ENCODE results near the gene CACNG3.

Gene CACNG3

GRCh38 chr16:24214992-24215391 is 41.1 kb upstream of the CACNG3 start:
- no peak for TF ChIP-seq ZFP30 (CRISPR knock-in tag; IDR thresholded peaks at IDR 0.05)
- no peak for TF ChIP-seq PATZ1 (CRISPR knock-in tag; IDR thresholded peaks at IDR 0.05; ENCODE audit: borderline replicate concordance)
- TF ChIP-seq CSDC2 (CRISPR knock-in tag; IDR thresholded peaks at IDR 0.05) = no peak
- TF ChIP-seq TOX (CRISPR knock-in tag; IDR thresholded peaks at IDR 0.05; ENCODE audit: borderline replicate concordance) = no peak
- TF ChIP-seq ZNF70 (CRISPR knock-in tag; IDR thresholded peaks at IDR 0.05) = no peak
- TF ChIP-seq PPARA (CRISPR knock-in tag; IDR thresholded peaks at IDR 0.05; ENCODE audit: borderline replicate concordance) = no peak
- TF ChIP-seq ARNTL (CRISPR knock-in tag; IDR thresholded peaks at IDR 0.05; ENCODE audit: borderline replicate concordance, low read depth) = no peak
- TF ChIP-seq ZC3H10 (CRISPR knock-in tag; IDR thresholded peaks at IDR 0.05) = no peak
- no peak for TF ChIP-seq ZNF565 (CRISPR knock-in tag; conservative IDR thresholded peaks at IDR 0.05; ENCODE audit: low read depth)
- no peak for TF ChIP-seq ZFP3 (CRISPR knock-in tag; IDR thresholded peaks at IDR 0.05)
- TF ChIP-seq, protein P1, sequence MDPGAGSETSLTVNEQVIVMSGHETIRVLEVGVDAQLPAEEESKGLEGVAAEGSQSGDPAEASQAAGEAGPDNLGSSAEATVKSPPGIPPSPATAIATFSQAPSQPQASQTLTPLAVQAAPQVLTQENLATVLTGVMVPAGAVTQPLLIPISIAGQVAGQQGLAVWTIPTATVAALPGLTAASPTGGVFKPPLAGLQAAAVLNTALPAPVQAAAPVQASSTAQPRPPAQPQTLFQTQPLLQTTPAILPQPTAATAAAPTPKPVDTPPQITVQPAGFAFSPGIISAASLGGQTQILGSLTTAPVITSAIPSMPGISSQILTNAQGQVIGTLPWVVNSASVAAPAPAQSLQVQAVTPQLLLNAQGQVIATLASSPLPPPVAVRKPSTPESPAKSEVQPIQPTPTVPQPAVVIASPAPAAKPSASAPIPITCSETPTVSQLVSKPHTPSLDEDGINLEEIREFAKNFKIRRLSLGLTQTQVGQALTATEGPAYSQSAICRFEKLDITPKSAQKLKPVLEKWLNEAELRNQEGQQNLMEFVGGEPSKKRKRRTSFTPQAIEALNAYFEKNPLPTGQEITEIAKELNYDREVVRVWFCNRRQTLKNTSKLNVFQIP (CRISPR knock-in tag; IDR thresholded peaks at IDR 0.05; ENCODE audit: borderline replicate concordance, low read depth) = no peak
- TF ChIP-seq GLIS3 (CRISPR knock-in tag; IDR thresholded peaks at IDR 0.05) = no peak
- TF ChIP-seq ESRRG (CRISPR knock-in tag; IDR thresholded peaks at IDR 0.05) = no peak
- no peak for TF ChIP-seq BACH2 (CRISPR knock-in tag; IDR thresholded peaks at IDR 0.05; ENCODE audit: borderline replicate concordance)
- TF ChIP-seq SNAI2 (CRISPR knock-in tag; IDR thresholded peaks at IDR 0.05) = no peak
- no peak for TF ChIP-seq RARB (CRISPR knock-in tag; IDR thresholded peaks at IDR 0.05)
- TF ChIP-seq, protein P2, sequence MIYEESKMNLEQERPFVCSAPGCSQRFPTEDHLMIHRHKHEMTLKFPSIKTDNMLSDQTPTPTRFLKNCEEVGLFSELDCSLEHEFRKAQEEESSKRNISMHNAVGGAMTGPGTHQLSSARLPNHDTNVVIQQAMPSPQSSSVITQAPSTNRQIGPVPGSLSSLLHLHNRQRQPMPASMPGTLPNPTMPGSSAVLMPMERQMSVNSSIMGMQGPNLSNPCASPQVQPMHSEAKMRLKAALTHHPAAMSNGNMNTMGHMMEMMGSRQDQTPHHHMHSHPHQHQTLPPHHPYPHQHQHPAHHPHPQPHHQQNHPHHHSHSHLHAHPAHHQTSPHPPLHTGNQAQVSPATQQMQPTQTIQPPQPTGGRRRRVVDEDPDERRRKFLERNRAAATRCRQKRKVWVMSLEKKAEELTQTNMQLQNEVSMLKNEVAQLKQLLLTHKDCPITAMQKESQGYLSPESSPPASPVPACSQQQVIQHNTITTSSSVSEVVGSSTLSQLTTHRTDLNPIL (CRISPR knock-in tag; IDR thresholded peaks at IDR 0.05; ENCODE audit: low read depth) = no peak
- ATAC-seq = no peak

DNA sequence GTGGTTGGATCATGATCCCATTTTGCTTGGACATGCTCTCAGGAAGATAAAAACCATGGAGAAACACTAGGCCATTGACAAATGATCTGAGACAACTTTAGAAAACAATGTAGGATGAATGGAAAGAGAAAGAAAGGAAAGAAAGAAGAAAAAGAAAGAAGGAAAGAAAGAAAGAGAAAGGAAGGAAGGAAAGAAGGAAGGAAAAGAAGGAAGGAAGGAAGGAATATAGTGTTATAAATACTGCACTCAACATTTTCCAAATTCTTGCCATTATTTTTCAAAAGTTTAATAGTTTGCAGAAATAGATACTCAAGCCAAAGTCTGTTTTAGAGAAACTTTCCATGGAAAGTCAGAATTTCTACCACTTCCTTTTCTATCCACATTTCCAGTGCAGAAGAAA is 39.2 kb upstream of the CACNG3 start:
- no peak for ATAC-seq
- TF ChIP-seq ESRRG (CRISPR knock-in tag; IDR thresholded peaks at IDR 0.05) = no peak
- TF ChIP-seq TCF4 (CRISPR knock-in tag; IDR thresholded peaks at IDR 0.05; ENCODE audit: borderline replicate concordance) = no peak
- no peak for TF ChIP-seq TOX (CRISPR knock-in tag; IDR thresholded peaks at IDR 0.05; ENCODE audit: borderline replicate concordance)
- no peak for TF ChIP-seq ZC3H10 (CRISPR knock-in tag; IDR thresholded peaks at IDR 0.05)
- TF ChIP-seq, protein P1 (CRISPR knock-in tag; IDR thresholded peaks at IDR 0.05; ENCODE audit: borderline replicate concordance, low read depth) = no peak
- TF ChIP-seq ZFP3 (CRISPR knock-in tag; IDR thresholded peaks at IDR 0.05) = no peak
- no peak for TF ChIP-seq OSR1 (CRISPR knock-in tag; IDR thresholded peaks at IDR 0.05)
- no peak for TF ChIP-seq CSRNP3 (CRISPR knock-in tag; IDR thresholded peaks at IDR 0.05)
- TF ChIP-seq GLIS3 (CRISPR knock-in tag; IDR thresholded peaks at IDR 0.05) = no peak
- no peak for TF ChIP-seq ZNF70 (CRISPR knock-in tag; IDR thresholded peaks at IDR 0.05)
- TF ChIP-seq RARB (CRISPR knock-in tag; IDR thresholded peaks at IDR 0.05) = no peak
- no peak for TF ChIP-seq PPARA (CRISPR knock-in tag; IDR thresholded peaks at IDR 0.05; ENCODE audit: borderline replicate concordance)
- TF ChIP-seq BACH2 (CRISPR knock-in tag; IDR thresholded peaks at IDR 0.05; ENCODE audit: borderline replicate concordance) = no peak
- no peak for TF ChIP-seq ARNTL (CRISPR knock-in tag; IDR thresholded peaks at IDR 0.05; ENCODE audit: borderline replicate concordance, low read depth)
- no peak for TF ChIP-seq PATZ1 (CRISPR knock-in tag; IDR thresholded peaks at IDR 0.05; ENCODE audit: borderline replicate concordance)
- no peak for TF ChIP-seq TSHZ2 (CRISPR knock-in tag; IDR thresholded peaks at IDR 0.05)
- TF ChIP-seq ZNF565 (CRISPR knock-in tag; conservative IDR thresholded peaks at IDR 0.05; ENCODE audit: low read depth) = no peak
- no peak for TF ChIP-seq CSDC2 (CRISPR knock-in tag; IDR thresholded peaks at IDR 0.05)

Data from SK-N-SH treated with all-trans-retinoic acid at 6 μM for 48 hours (cell line).